GM12874 (cell line): ENCODE data around the gene ANKRD13D.

ENCODE experiments used
- TF ChIP-seq, protein P1 (sequence below): IDR thresholded peaks from 2 replicates; pipeline ENCODE4 v1.5.1; 2011; ENCODE audit warnings: low read depth, mild to moderate bottlenecking, control low read depth, low read length, moderate library complexity; ENCODE audit not compliant: insufficient read depth

Gene ANKRD13D

GRCh38 chr11:67255864-67256263 lies 33.2 kb upstream of the ANKRD13D start:
- TF ChIP-seq, protein P1, sequence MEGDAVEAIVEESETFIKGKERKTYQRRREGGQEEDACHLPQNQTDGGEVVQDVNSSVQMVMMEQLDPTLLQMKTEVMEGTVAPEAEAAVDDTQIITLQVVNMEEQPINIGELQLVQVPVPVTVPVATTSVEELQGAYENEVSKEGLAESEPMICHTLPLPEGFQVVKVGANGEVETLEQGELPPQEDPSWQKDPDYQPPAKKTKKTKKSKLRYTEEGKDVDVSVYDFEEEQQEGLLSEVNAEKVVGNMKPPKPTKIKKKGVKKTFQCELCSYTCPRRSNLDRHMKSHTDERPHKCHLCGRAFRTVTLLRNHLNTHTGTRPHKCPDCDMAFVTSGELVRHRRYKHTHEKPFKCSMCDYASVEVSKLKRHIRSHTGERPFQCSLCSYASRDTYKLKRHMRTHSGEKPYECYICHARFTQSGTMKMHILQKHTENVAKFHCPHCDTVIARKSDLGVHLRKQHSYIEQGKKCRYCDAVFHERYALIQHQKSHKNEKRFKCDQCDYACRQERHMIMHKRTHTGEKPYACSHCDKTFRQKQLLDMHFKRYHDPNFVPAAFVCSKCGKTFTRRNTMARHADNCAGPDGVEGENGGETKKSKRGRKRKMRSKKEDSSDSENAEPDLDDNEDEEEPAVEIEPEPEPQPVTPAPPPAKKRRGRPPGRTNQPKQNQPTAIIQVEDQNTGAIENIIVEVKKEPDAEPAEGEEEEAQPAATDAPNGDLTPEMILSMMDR = no peak

DNA sequence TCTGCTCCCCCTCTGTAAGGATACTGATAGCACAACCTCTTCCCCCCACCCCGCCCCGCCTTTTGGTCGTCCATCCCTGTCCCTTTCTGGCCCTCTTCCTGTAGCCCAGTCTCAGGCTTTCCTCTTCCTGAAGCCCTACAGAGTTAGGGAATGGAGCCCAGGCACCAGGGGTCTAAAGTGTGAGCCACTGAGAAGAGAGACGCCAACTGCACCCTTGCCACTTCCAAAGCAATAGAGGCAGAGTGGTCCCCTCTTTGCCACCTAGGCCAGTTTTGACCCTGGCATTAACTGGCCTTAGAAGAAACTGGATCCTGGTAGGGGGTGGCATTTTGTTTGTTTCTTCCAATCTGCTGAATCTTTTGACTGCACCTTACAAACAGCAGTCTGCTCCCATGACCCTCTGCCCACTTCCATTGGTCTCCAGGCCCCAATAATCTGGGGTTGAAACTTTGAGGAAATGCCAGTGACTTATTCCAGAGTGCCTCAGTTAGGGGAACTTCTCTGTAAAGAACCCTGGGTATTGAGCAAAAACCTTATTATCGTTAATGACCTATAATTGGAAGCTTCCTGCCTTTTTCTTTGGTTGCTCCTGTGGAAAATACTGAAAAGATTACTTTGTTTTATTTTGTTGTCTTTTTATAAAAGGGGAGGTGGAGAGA lies 32.5 kb upstream of the ANKRD13D start:
- TF ChIP-seq, protein P1 = no peak

DNA sequence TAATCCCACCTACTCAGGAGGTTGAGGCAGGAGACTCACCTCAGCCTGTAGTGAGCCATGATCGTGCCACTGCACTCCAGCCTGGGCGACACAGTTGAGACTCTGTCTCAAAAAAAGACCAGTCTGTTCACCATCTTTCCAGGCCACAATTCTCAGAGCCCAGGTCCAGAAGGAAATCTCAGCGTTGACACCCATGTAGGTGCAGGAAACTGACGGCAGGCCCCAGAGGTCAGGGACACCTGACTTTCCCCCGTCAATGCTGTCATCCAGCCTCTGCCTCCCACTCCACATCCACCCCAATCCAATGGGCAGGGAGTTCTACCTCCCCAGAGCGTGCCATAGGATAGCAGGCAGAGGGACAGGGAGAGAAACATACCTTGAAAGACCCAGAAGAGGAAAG lies 28.7 kb upstream of the ANKRD13D start:
- TF ChIP-seq, protein P1 = no peak

- TF ChIP-seq, protein P1 = no peak
Measured at GRCh38 chr11:67261640-67261945, 27.5 kb upstream of the ANKRD13D start.

DNA sequence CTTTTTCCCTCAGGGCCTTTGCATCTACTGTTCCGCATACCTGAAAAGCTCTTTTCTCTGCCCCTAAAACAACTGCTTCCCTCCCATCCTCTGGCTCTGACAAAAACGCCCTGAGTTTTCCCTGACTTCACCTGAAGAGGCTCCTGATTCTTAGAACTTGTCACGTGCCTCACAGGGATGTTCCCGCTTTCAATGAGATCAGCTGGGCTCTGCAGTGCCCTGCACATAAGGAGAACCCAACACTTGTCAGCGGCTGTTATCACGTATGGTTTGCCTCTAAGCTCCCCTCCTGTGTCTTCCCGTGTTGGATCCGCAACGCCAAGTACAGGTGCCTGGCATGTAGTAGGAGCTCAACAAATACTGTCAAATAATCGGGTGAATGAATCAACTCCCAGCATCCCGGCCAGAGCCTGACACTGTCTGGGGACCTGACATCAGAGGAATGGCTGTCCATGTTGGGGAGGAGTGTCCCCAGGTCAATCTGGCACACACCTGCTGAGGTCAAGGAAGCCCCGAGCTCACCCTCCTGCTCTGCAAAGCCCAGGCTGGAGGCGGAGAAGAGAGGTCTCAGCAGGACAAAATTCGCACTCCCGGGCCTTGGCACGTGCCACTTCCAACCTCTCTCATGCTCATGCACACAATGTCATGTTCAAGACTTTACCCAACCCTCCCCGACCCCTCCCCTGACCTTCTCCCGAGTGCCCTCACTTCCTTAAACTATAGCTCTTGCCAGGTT lies 27.0 kb upstream of the ANKRD13D start:
- TF ChIP-seq, protein P1 = no peak

DNA sequence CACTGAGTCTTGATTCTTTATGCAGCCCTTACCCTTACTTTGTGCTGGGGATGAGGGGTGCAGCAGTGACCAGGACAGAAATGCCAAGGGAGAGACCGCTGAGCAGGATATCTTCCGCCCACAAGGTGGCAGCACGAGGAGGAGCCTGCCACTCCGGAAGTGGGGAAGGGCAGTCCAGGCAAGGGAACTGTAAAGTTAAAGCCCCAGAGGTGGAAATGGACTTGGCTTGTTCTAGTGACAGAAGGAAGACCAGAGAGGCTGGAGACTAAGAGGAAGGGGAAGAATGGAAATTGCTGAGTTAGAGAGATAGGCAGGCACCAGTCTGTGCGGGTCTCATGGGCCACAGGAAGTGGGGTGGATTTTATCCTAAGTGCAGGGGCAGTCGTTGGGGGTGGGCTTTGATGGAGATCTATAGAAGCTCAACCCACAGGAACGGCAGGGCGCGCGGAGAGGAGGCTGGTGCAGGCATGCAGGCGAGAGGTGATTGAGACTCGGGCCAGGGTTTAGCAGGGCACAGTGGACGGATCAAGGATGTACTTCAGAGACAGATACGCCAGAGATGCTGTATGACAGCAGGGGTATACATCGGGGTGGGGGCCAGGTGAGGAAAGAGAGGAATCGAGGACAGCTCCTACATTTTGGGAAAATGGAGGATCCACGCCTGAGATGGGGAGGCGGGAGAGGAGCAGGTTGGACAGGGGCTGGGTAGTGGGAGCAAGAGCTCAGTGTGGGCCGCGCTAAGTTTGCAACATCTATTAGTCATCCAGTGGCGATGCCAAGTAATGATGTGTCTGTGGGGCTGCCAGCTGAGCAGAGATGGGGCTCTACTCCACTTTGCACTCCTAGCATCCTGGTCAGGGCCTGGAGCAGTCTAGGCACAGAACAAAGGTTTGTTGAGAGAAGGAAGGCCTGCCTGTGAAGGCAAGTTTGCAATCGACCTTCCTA lies 26.1 kb upstream of the ANKRD13D start:
- TF ChIP-seq, protein P1 = peak; percentile 83

DNA sequence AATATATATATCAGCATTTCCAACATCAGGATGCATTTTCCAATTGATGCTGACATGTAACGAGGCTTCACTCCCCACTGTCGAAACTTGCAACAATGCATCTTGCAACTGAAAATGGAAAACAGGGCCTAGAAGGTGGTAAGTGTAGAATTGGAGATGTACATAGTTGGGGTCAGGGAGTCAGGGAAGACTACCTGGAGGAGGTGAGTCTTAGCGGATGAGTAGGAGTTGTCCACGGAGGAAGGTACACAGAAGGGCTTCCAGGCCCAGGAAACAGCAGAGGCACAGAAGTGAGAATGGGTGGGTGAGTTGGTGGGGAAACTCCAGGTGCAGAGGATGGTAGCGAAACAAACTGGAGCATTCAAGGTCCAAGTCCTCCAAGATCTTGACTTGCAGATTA lies 24.8 kb upstream of the ANKRD13D start:
- TF ChIP-seq, protein P1 = no peak
